Caco-2 (cell line): ENCODE measurements around the gene PADI4. TPM values are rescaled to one million over a fixed set of nuclear protein-coding genes. Genes with fewer than 3 reads are reported as not detected.

Experiments used
- BruUV-seq: library from RNA; stranded (reverse); fragments of 400-500 nt; replicated peaks from 2 replicates; lab custom pipeline; 2021; lab: Mats Ljungman, UMichigan
- CTCF ChIA-PET: fragments of 300-600 bp; sonication (Branson Sonifier 250); formaldehyde crosslinking; loops from one replicate; lab custom pipeline; 2022; ENCODE audit warnings: antibody characterized with exemption; lab: Charles Lee
- POLR2A ChIA-PET: fragments of 300-600 bp; sonication (Branson Sonifier 250); formaldehyde crosslinking; loops from one replicate; lab custom pipeline; 2022; ENCODE audit warnings: antibody characterized with exemption; lab: Charles Lee
- DNase-seq, 2 experiments: peaks; one replicate each; pipeline versions ENCODE4 v3.0.0 to v3.0.0-alpha.2; 2020 to 2022
- H3K27me3 ChIP-seq: replicated peaks from 2 replicates; pipeline ENCODE4 v1.6.0; 2011; ENCODE audit warnings: low read length; ENCODE audit not compliant: control insufficient read depth, insufficient read depth
- H3K36me3 ChIP-seq: 2 replicates; pipeline ENCODE4 v1.5.1; 2011; ENCODE audit warnings: low read length; ENCODE audit not compliant: control insufficient read depth, insufficient read depth
- H3K4me1 ChIP-seq: fragments of 250-450 bp; sonication (Bioruptor Pico); 2 replicates; pipeline ENCODE4 v1.5.1; 2020; ENCODE audit warnings: mild to moderate bottlenecking
- H3K4me3 ChIP-seq: 2 replicates; pipeline ENCODE4 v1.5.1; 2011; ENCODE audit warnings: low read depth, mild to moderate bottlenecking, control low read depth, low read length
- H3K9me3 ChIP-seq: fragments of 250-450 bp; sonication (Bioruptor Pico); 2 replicates; pipeline ENCODE4 v1.5.1; 2020; ENCODE audit warnings: mild to moderate bottlenecking, moderate library complexity
- H3K27ac Mint-ChIP-seq: one replicate; pipeline ENCODE4 v1.8.0; 2022; ENCODE audit warnings: mixed read lengths; ENCODE audit not compliant: unreplicated experiment
- H3K27me3 Mint-ChIP-seq: one replicate; pipeline ENCODE4 v1.8.0; 2022; ENCODE audit warnings: mixed read lengths; ENCODE audit not compliant: insufficient read depth, unreplicated experiment
- H3K36me3 Mint-ChIP-seq: one replicate; pipeline ENCODE4 v1.8.0; 2022; ENCODE audit warnings: mild to moderate bottlenecking, mixed read lengths; ENCODE audit not compliant: insufficient read depth, unreplicated experiment
- H3K4me1 Mint-ChIP-seq: one replicate; pipeline ENCODE4 v1.8.0; 2022; ENCODE audit warnings: low read depth, mixed read lengths; ENCODE audit not compliant: unreplicated experiment
- H3K4me3 Mint-ChIP-seq: one replicate; pipeline ENCODE4 v1.8.0; 2022; ENCODE audit warnings: mild to moderate bottlenecking, moderate library complexity, mixed read lengths; ENCODE audit not compliant: unreplicated experiment
- H3K9me3 Mint-ChIP-seq: one replicate; pipeline ENCODE4 v1.8.0; 2022; ENCODE audit warnings: mixed read lengths; ENCODE audit not compliant: unreplicated experiment
- CTCF ChIP-seq, 2 experiments: fragments of 200-600 bp in 1 of 2; IDR thresholded peaks; 1 replicate in 1 of 2; 2 replicates in 1 of 2; pipeline versions ENCODE4 v1.5.1 to v1.8.0; 2011 to 2022; ENCODE audit warnings: antibody characterized with exemption in 1 of 2, control low read depth in 1 of 2, inconsistent platforms in 1 of 2, low read depth in 1 of 2, low read length in 1 of 2, mild to moderate bottlenecking in 1 of 2, moderate library complexity in 1 of 2; ENCODE audit not compliant: insufficient read depth in 1 of 2, severe bottlenecking in 1 of 2, unreplicated experiment in 1 of 2
- intact Hi-C: fragments of 100-400 bp; cut with micrococcal nuclease; formaldehyde crosslinking; loops from one replicate; pipeline ENCODE4 v1.10.0; 2022; ENCODE audit not compliant: unreplicated experiment
- total RNA-seq: library from RNA; stranded (reverse); gene quantifications from 2 replicates; pipeline ENCODE4 v1.2.3, GENCODE V29; 2022

PADI4 gene
- total RNA-seq, 1 experiment from 2014 or later, result not detected

GRCh38 chr1:17363771-17364170 is 55.8 kb downstream of the PADI4 start:
- no TSS peak for BruUV-seq
- no peaks in the 10 kb centered on the region for H3K4me1 Mint-ChIP-seq
- no peaks in the 10 kb centered on the region for H3K36me3 Mint-ChIP-seq
- Histone ChIP-seq H3K27me3 (no peaks in the 10 kb centered on the region), H3K36me3 (no peaks in the 10 kb centered on the region), H3K9me3 (no peaks in the 10 kb centered on the region), H3K4me3 (no peak overlapping the region), H3K4me1 (no peaks in the 10 kb centered on the region)
- H3K27me3 Mint-ChIP-seq, result peaks cover 11% of the 10 kb centered on the region
- H3K4me3 Mint-ChIP-seq, result no peak overlapping the region
- intact Hi-C loops, result no loop called here
- H3K27ac Mint-ChIP-seq, result no peak overlapping the region
- CTCF ChIA-PET, result no interaction called here
- TF ChIP-seq CTCF (IDR thresholded peaks at IDR 0.05; ENCODE audit: insufficient read depth in 1 of 2, low read depth in 1 of 2, low read length in 1 of 2, severe bottlenecking in 1 of 2, unreplicated experiment in 1 of 2), result no peak
- no peak for DNase-seq
- POLR2A ChIA-PET, result no interaction called here
- H3K9me3 Mint-ChIP-seq, result no peaks in the 10 kb centered on the region

- intact Hi-C loops, result no loop called here
- no peaks in the 10 kb centered on the region for H3K4me1 Mint-ChIP-seq
- POLR2A ChIA-PET, result no interaction called here
Measured at GRCh38 chr1:17365293-17365692, 57.3 kb downstream of the PADI4 start.

GRCh38 chr1:17369466-17369865 is 61.5 kb downstream of the PADI4 start:
- Mint-ChIP-seq H3K27me3 (peaks cover 9% of the 10 kb centered on the region), H3K4me1 (no peaks in the 10 kb centered on the region), H3K4me3 (no peak overlapping the region), H3K27ac (no peak overlapping the region), H3K9me3 (no peaks in the 10 kb centered on the region), H3K36me3 (no peaks in the 10 kb centered on the region)
- Histone ChIP-seq H3K9me3 (no peaks in the 10 kb centered on the region), H3K4me1 (no peaks in the 10 kb centered on the region), H3K36me3 (no peaks in the 10 kb centered on the region), H3K27me3 (no peaks in the 10 kb centered on the region), H3K4me3 (no peak overlapping the region)
- BruUV-seq, result no TSS peak
- POLR2A ChIA-PET, result no interaction called here
- TF ChIP-seq CTCF (IDR thresholded peaks at IDR 0.05; ENCODE audit: insufficient read depth in 1 of 2, low read depth in 1 of 2, low read length in 1 of 2, severe bottlenecking in 1 of 2, unreplicated experiment in 1 of 2), result no peak
- CTCF ChIA-PET, result no interaction called here
- intact Hi-C loops, result no loop called here
- no peak for DNase-seq

More at GRCh38 chr1:17365293-17365692, 57.3 kb downstream of the PADI4 start:
- no peaks in the 10 kb centered on the region for H3K4me1 ChIP-seq
- Mint-ChIP-seq H3K36me3 (no peaks in the 10 kb centered on the region), H3K9me3 (no peaks in the 10 kb centered on the region), H3K27ac (no peak overlapping the region), H3K27me3 (peaks cover 11% of the 10 kb centered on the region), H3K4me3 (no peak overlapping the region)
- H3K27me3 ChIP-seq, result no peaks in the 10 kb centered on the region
- no peaks in the 10 kb centered on the region for H3K9me3 ChIP-seq
- no peaks in the 10 kb centered on the region for H3K36me3 ChIP-seq
- CTCF ChIA-PET, result no interaction called here
- no peak overlapping the region for H3K4me3 ChIP-seq
- BruUV-seq, result no TSS peak
- no peak for DNase-seq
- no peak for TF ChIP-seq CTCF (IDR thresholded peaks at IDR 0.05; ENCODE audit: insufficient read depth in 1 of 2, low read depth in 1 of 2, low read length in 1 of 2, severe bottlenecking in 1 of 2, unreplicated experiment in 1 of 2)
